Measurements from ENCODE around the gene ITPK1.

The ITPK1 gene

GRCh38 chr14:93078870-93079269 lies 36.9 kb downstream of the ITPK1 start:
- Histone ChIP-seq H3K9me3 (ENCODE audit: control insufficient read depth in 2 of 2, low read length in 2 of 2) (no peaks in the 10 kb centered on the region), H3K9ac (ENCODE audit: low read depth in 1 of 2, low read length in 2 of 2) (no peak overlapping the region), H3K4me3 (ENCODE audit: low read length in 2 of 2) (no peak overlapping the region), H3K27me3 (ENCODE audit: control insufficient read depth in 2 of 2, insufficient read depth in 2 of 2, low read length in 2 of 2) (no peaks in the 10 kb centered on the region), H3K4me1 (ENCODE audit: control insufficient read depth in 2 of 2, insufficient read depth in 2 of 2, low read length in 2 of 2) (peaks cover 12 to 21% of the 10 kb centered on the region in 2 donors), H3K36me3 (ENCODE audit: control insufficient read depth in 2 of 2, insufficient read depth in 2 of 2, low read length in 2 of 2) (no peaks in the 10 kb centered on the region), H3K27ac (ENCODE audit: low read depth in 2 of 2, low read length in 2 of 2) (no peak overlapping the region)

GRCh38 chr14:93076755-93077154 lies 39.0 kb downstream of the ITPK1 start:
- peaks cover 26 to 32% of the 10 kb centered on the region in 2 donors for H3K4me1 ChIP-seq (ENCODE audit: control insufficient read depth in 2 of 2, insufficient read depth in 2 of 2, low read length in 2 of 2)
- no peaks in the 10 kb centered on the region for H3K9me3 ChIP-seq (ENCODE audit: control insufficient read depth in 2 of 2, low read length in 2 of 2)
- no peaks in the 10 kb centered on the region for H3K36me3 ChIP-seq (ENCODE audit: control insufficient read depth in 2 of 2, insufficient read depth in 2 of 2, low read length in 2 of 2)
- no peak overlapping the region for H3K4me3 ChIP-seq (ENCODE audit: low read length in 2 of 2)
- no peak overlapping the region for H3K27ac ChIP-seq (ENCODE audit: low read depth in 2 of 2, low read length in 2 of 2)
- H3K9ac ChIP-seq (ENCODE audit: low read depth in 1 of 2, low read length in 2 of 2), result no peak overlapping the region
- H3K27me3 ChIP-seq (ENCODE audit: control insufficient read depth in 2 of 2, insufficient read depth in 2 of 2, low read length in 2 of 2), result no peaks in the 10 kb centered on the region

GRCh38 chr14:93075891-93076290 lies 39.8 kb downstream of the ITPK1 start:
- no peak overlapping the region for H3K27ac ChIP-seq (ENCODE audit: low read depth in 2 of 2, low read length in 2 of 2)
- H3K27me3 ChIP-seq (ENCODE audit: control insufficient read depth in 2 of 2, insufficient read depth in 2 of 2, low read length in 2 of 2), result no peaks in the 10 kb centered on the region
- no peaks in the 10 kb centered on the region for H3K9me3 ChIP-seq (ENCODE audit: control insufficient read depth in 2 of 2, low read length in 2 of 2)
- no peak overlapping the region for H3K9ac ChIP-seq (ENCODE audit: low read depth in 1 of 2, low read length in 2 of 2)
- H3K4me1 ChIP-seq (ENCODE audit: control insufficient read depth in 2 of 2, insufficient read depth in 2 of 2, low read length in 2 of 2), result peaks cover 26 to 29% of the 10 kb centered on the region in 2 donors
- H3K4me3 ChIP-seq (ENCODE audit: low read length in 2 of 2), result no peak overlapping the region
- no peaks in the 10 kb centered on the region for H3K36me3 ChIP-seq (ENCODE audit: control insufficient read depth in 2 of 2, insufficient read depth in 2 of 2, low read length in 2 of 2)

- Histone ChIP-seq H3K27me3 (ENCODE audit: control insufficient read depth in 2 of 2, insufficient read depth in 2 of 2, low read length in 2 of 2) (no peaks in the 10 kb centered on the region), H3K27ac (ENCODE audit: low read depth in 2 of 2, low read length in 2 of 2) (peak overlapping the region; percentile 59 to 67), H3K36me3 (ENCODE audit: control insufficient read depth in 2 of 2, insufficient read depth in 2 of 2, low read length in 2 of 2) (peaks cover 0 to 3% of the 10 kb centered on the region in 2 donors), H3K9ac (ENCODE audit: low read depth in 1 of 2, low read length in 2 of 2) (peak overlapping the region in 1 of 2 donors; percentile 17), H3K4me3 (ENCODE audit: low read length in 2 of 2) (peak overlapping the region in 1 of 2 donors; percentile 31), H3K9me3 (ENCODE audit: control insufficient read depth in 2 of 2, low read length in 2 of 2) (no peaks in the 10 kb centered on the region), H3K4me1 (ENCODE audit: control insufficient read depth in 2 of 2, insufficient read depth in 2 of 2, low read length in 2 of 2) (peaks cover 24 to 26% of the 10 kb centered on the region in 2 donors)
Observed at GRCh38 chr14:93073910-93074769, 41.6 kb downstream of the ITPK1 start.

- Histone ChIP-seq H3K4me3 (ENCODE audit: low read length in 2 of 2) (no peak overlapping the region), H3K27me3 (ENCODE audit: control insufficient read depth in 2 of 2, insufficient read depth in 2 of 2, low read length in 2 of 2) (no peaks in the 10 kb centered on the region), H3K9me3 (ENCODE audit: control insufficient read depth in 2 of 2, low read length in 2 of 2) (no peaks in the 10 kb centered on the region), H3K27ac (ENCODE audit: low read depth in 2 of 2, low read length in 2 of 2) (peak overlapping the region; percentile 72 to 79), H3K36me3 (ENCODE audit: control insufficient read depth in 2 of 2, insufficient read depth in 2 of 2, low read length in 2 of 2) (peaks cover 0 to 3% of the 10 kb centered on the region in 2 donors), H3K9ac (ENCODE audit: low read depth in 1 of 2, low read length in 2 of 2) (peak overlapping the region in 1 of 2 donors; percentile 26), H3K4me1 (ENCODE audit: control insufficient read depth in 2 of 2, insufficient read depth in 2 of 2, low read length in 2 of 2) (peaks cover 21 to 23% of the 10 kb centered on the region in 2 donors)
Observed at GRCh38 chr14:93073358-93073707, 42.4 kb downstream of the ITPK1 start.

GRCh38 chr14:93072659-93073357 lies 42.9 kb downstream of the ITPK1 start:
- Histone ChIP-seq H3K36me3 (ENCODE audit: control insufficient read depth in 2 of 2, insufficient read depth in 2 of 2, low read length in 2 of 2) (peaks cover 0 to 3% of the 10 kb centered on the region in 2 donors), H3K27me3 (ENCODE audit: control insufficient read depth in 2 of 2, insufficient read depth in 2 of 2, low read length in 2 of 2) (no peaks in the 10 kb centered on the region), H3K9ac (ENCODE audit: low read depth in 1 of 2, low read length in 2 of 2) (peak overlapping the region in 1 of 2 donors; percentile 26), H3K27ac (ENCODE audit: low read depth in 2 of 2, low read length in 2 of 2) (peak overlapping the region; percentile 72 to 79), H3K4me3 (ENCODE audit: low read length in 2 of 2) (no peak overlapping the region), H3K9me3 (ENCODE audit: control insufficient read depth in 2 of 2, low read length in 2 of 2) (no peaks in the 10 kb centered on the region), H3K4me1 (ENCODE audit: control insufficient read depth in 2 of 2, insufficient read depth in 2 of 2, low read length in 2 of 2) (peaks cover 21 to 23% of the 10 kb centered on the region in 2 donors)

GRCh38 chr14:93068711-93069110 lies 47.0 kb downstream of the ITPK1 start:
- peaks cover 5 to 6% of the 10 kb centered on the region in 2 donors for H3K36me3 ChIP-seq (ENCODE audit: control insufficient read depth in 2 of 2, insufficient read depth in 2 of 2, low read length in 2 of 2)
- no peak overlapping the region for H3K4me3 ChIP-seq (ENCODE audit: low read length in 2 of 2)
- H3K27ac ChIP-seq (ENCODE audit: low read depth in 2 of 2, low read length in 2 of 2), result no peak overlapping the region
- H3K4me1 ChIP-seq (ENCODE audit: control insufficient read depth in 2 of 2, insufficient read depth in 2 of 2, low read length in 2 of 2), result peaks cover 10 to 17% of the 10 kb centered on the region in 2 donors
- no peaks in the 10 kb centered on the region for H3K9me3 ChIP-seq (ENCODE audit: control insufficient read depth in 2 of 2, low read length in 2 of 2)
- no peak overlapping the region for H3K9ac ChIP-seq (ENCODE audit: low read depth in 1 of 2, low read length in 2 of 2)
- no peaks in the 10 kb centered on the region for H3K27me3 ChIP-seq (ENCODE audit: control insufficient read depth in 2 of 2, insufficient read depth in 2 of 2, low read length in 2 of 2)

GRCh38 chr14:93067088-93067487 lies 48.6 kb downstream of the ITPK1 start:
- peaks cover 5 to 6% of the 10 kb centered on the region in 2 donors for H3K36me3 ChIP-seq (ENCODE audit: control insufficient read depth in 2 of 2, insufficient read depth in 2 of 2, low read length in 2 of 2)
- no peaks in the 10 kb centered on the region for H3K27me3 ChIP-seq (ENCODE audit: control insufficient read depth in 2 of 2, insufficient read depth in 2 of 2, low read length in 2 of 2)
- no peak overlapping the region for H3K27ac ChIP-seq (ENCODE audit: low read depth in 2 of 2, low read length in 2 of 2)
- H3K9me3 ChIP-seq (ENCODE audit: control insufficient read depth in 2 of 2, low read length in 2 of 2), result no peaks in the 10 kb centered on the region
- no peak overlapping the region for H3K9ac ChIP-seq (ENCODE audit: low read depth in 1 of 2, low read length in 2 of 2)
- H3K4me1 ChIP-seq (ENCODE audit: control insufficient read depth in 2 of 2, insufficient read depth in 2 of 2, low read length in 2 of 2), result peaks cover 2 to 5% of the 10 kb centered on the region in 2 donors
- H3K4me3 ChIP-seq (ENCODE audit: low read length in 2 of 2), result no peak overlapping the region

- H3K4me3 ChIP-seq (ENCODE audit: low read length in 2 of 2), result no peak overlapping the region
- peaks cover 5 to 6% of the 10 kb centered on the region in 2 donors for H3K36me3 ChIP-seq (ENCODE audit: control insufficient read depth in 2 of 2, insufficient read depth in 2 of 2, low read length in 2 of 2)
- no peak overlapping the region for H3K27ac ChIP-seq (ENCODE audit: low read depth in 2 of 2, low read length in 2 of 2)
- H3K27me3 ChIP-seq (ENCODE audit: control insufficient read depth in 2 of 2, insufficient read depth in 2 of 2, low read length in 2 of 2), result no peaks in the 10 kb centered on the region
- H3K9me3 ChIP-seq (ENCODE audit: control insufficient read depth in 2 of 2, low read length in 2 of 2), result no peaks in the 10 kb centered on the region
- H3K4me1 ChIP-seq (ENCODE audit: control insufficient read depth in 2 of 2, insufficient read depth in 2 of 2, low read length in 2 of 2), result peaks cover 5% of the 10 kb centered on the region in 2 donors
- no peak overlapping the region for H3K9ac ChIP-seq (ENCODE audit: low read depth in 1 of 2, low read length in 2 of 2)
Observed at GRCh38 chr14:93065272-93065730, 50.4 kb downstream of the ITPK1 start.

Measured in mucosa of rectum (tissue), 2 donors.